Measurements from ENCODE around the gene PLIN4.

PLIN4 gene

GRCh38 chr19:4491446-4491845, 26.8 kb downstream of the PLIN4 start:
- TF ChIP-seq CTCF (IDR thresholded peaks at IDR 0.05; ENCODE audit: low read depth, low read length, missing control alignments) = no peak
- in situ Hi-C loops (cut with HindIII; ENCODE audit: low pct_ligation_motif_present, low sequenced_read_pairs) = no loop called here
- peaks cover 70% of the 10 kb centered on the region for H3K36me3 ChIP-seq (replicated peaks)
- H3K27ac ChIP-seq = no peak overlapping the region
- H3K27me3 ChIP-seq (replicated peaks) = no peaks in the 10 kb centered on the region
- H3K4me3 ChIP-seq (ENCODE audit: low read depth, low read length) = no peak overlapping the region
- DNase-seq = no peak

- TF ChIP-seq CTCF (IDR thresholded peaks at IDR 0.05; ENCODE audit: low read depth, low read length, missing control alignments) = no peak
- Histone ChIP-seq H3K27me3 (replicated peaks) (no peaks in the 10 kb centered on the region), H3K4me3 (ENCODE audit: low read depth, low read length) (no peak overlapping the region), H3K36me3 (replicated peaks) (peaks cover 49% of the 10 kb centered on the region), H3K27ac (no peak overlapping the region)
- in situ Hi-C loops (cut with HindIII; ENCODE audit: low pct_ligation_motif_present, low sequenced_read_pairs) = no loop called here
- no peak for DNase-seq
These were observed 29.8 kb downstream of the PLIN4 start for GRCh38 chr19:4488496-4488895.

- Histone ChIP-seq H3K4me3 (ENCODE audit: low read depth, low read length) (no peak overlapping the region), H3K36me3 (replicated peaks) (peaks cover 44% of the 10 kb centered on the region), H3K27ac (no peak overlapping the region), H3K27me3 (replicated peaks) (no peaks in the 10 kb centered on the region)
- no peak for TF ChIP-seq CTCF (IDR thresholded peaks at IDR 0.05; ENCODE audit: low read depth, low read length, missing control alignments)
- in situ Hi-C loops (cut with HindIII; ENCODE audit: low pct_ligation_motif_present, low sequenced_read_pairs) = no loop called here
- DNase-seq = no peak
These were observed 30.7 kb downstream of the PLIN4 start for GRCh38 chr19:4487572-4487971.

GRCh38 chr19:4483385-4483784, 34.9 kb downstream of the PLIN4 start:
- in situ Hi-C loops (cut with HindIII; ENCODE audit: low pct_ligation_motif_present, low sequenced_read_pairs) = no loop called here
- Histone ChIP-seq H3K27ac (no peak overlapping the region), H3K27me3 (replicated peaks) (no peaks in the 10 kb centered on the region), H3K36me3 (replicated peaks) (peaks cover 19% of the 10 kb centered on the region), H3K4me3 (ENCODE audit: low read depth, low read length) (no peak overlapping the region)
- DNase-seq = no peak
- TF ChIP-seq CTCF (IDR thresholded peaks at IDR 0.05; ENCODE audit: low read depth, low read length, missing control alignments) = no peak

GRCh38 chr19:4482721-4483364, 35.4 kb downstream of the PLIN4 start:
- Histone ChIP-seq H3K27me3 (replicated peaks) (no peaks in the 10 kb centered on the region), H3K27ac (no peak overlapping the region), H3K4me3 (ENCODE audit: low read depth, low read length) (no peak overlapping the region), H3K36me3 (replicated peaks) (peaks cover 22% of the 10 kb centered on the region)
- TF ChIP-seq CTCF (IDR thresholded peaks at IDR 0.05; ENCODE audit: low read depth, low read length, missing control alignments) = no peak
- DNase-seq = no peak
- in situ Hi-C loops (cut with HindIII; ENCODE audit: low pct_ligation_motif_present, low sequenced_read_pairs) = no loop called here
